Activated gamma-delta T cell (primary cell): Measurements from ENCODE around the gene LRP1.

Experiments used
- DNase-seq: peaks from one replicate; lab custom pipeline; 2025; lab: John Stamatoyannopoulos, UW
- total RNA-seq, 2 donors: gene quantifications; one replicate each; lab custom pipeline; 2026; lab: John Stamatoyannopoulos, UW

LRP1 gene
- total RNA-seq = 6.5 to 13.3 reads per million in 2 donors

- DNase-seq = peak; percentile 50
Measured at GRCh38 chr12:57127726-57128518, at the start of gene LRP1. TSS of gene LRP1 (plus strand) at chr12:57128483. CDS start at chr12:57128965, 482 bp downstream.

GRCh38 chr12:57078519-57079404 lies 49.5 kb upstream of the LRP1 start, which contains the start of gene NEMP1:
TSS of gene NEMP1 (minus strand) at chr12:57078791. CDS start at chr12:57078745, 46 bp downstream.
- peak; percentile 40 for DNase-seq

- no peak for DNase-seq
Measured at GRCh38 chr12:57079821-57080220, 48.5 kb upstream of the LRP1 start.

DNA sequence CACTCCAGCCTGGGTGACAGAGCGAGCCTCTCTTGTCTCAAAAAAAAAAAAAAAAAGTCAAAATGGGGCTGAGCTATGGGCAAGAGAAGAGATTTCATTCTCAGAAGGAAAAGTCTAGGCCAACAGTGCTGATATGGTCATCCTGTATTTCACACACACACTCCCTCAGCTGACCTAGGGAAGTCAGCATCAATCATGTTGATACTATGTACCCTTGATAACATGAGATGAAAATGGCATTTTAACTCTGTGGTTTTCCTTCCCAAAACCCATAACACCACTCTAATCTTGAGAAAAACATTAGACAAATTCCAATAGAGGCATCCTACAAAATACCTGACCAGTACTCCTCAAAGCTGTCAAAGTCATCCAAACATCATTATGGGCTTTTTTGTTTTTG lies 47.4 kb upstream of the LRP1 start:
- DNase-seq = no peak

- no peak for DNase-seq
Measured at GRCh38 chr12:57085999-57086492, 42.2 kb upstream of the LRP1 start.

DNA sequence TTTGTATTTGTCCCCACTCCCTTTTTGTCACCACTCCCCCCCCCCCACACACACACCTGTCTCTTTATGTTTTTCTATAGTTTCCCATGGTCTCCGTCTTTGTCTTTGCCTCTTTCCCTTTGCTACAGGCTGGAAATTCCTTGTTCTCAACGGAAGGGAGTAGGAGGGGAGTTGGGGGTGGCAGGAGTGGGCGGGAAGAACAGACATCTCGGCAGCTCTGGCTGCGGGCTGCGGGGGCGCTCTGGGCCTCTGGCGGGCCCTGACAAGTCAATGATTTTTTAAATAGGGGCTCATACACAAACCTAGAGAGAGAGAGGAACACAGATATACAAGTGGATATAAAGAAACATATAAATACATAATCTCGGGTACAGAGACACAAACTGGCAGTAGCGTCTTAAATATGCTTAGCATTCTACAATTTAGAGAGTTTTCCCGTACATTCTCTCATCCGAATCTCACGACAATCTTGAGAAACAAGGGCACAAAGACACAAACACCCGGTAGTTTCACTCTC lies 41.7 kb upstream of the LRP1 start:
- no peak for DNase-seq

DNA sequence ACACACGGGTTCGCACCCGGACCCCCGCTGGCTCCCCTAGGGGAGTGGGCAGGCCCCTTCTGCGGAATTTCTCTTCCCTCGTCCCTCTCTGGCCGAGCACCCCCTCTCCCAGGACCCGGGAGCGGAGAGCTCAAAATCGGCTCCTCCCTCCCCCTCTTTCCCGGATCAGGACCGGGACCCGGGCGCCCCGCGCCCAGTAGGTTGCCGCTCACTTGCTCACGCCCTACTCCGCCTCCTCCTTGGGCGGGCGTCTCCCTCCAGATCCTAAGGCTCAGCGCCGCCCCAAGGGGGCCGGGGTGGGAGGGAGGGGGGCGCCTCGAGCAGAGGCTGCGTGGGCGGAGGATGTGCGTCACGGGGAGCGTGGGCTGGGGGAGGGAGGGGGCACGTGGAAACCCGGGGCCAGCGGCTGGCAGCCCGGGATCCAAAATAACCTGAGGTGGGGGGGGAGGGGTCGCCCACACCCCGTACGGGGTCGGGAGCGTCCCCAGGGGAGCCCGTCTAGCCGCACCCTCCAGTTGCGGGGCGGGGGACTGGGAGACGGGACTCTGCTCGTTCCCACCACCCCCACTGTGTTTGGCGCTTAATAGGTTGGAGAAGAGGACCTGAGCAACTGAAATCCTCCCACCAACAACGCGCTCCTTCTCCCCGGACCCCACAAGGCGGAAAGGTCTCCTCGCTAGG lies 41.1 kb upstream of the LRP1 start:
- DNase-seq = peak; percentile 88

DNA sequence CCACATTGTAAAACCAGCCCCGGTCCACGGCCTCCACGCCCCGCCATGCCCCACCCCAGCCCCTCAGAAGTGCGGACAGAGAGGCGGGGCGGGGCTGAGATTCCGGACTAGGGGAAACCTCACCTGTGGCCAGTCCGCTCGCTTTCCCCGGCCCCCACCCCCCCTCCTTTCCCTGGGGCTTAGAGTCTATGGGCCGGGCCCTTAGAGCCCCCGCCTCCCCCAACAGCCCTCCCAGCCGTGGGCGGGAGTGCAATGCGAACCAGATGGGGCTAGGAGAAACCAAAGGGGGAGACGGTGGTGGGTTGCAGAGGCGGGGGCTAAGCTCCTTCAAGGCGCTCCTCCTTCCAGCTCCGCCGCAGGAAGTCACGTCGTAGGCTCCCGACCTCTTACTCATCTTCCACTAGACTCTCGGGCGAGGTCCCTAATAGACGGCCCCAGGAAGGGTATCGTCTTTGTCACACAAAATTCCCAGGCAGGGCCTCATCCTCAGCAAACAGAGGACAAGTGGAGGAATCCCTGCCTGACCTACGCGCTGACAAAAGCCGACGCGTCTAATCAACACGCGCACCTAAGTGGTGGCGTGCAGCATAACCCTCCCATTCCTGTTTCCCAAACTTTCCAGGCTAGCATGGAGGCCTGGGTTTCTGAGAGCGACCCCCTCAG lies 40.5 kb upstream of the LRP1 start:
- peak; percentile 44 for DNase-seq

DNA sequence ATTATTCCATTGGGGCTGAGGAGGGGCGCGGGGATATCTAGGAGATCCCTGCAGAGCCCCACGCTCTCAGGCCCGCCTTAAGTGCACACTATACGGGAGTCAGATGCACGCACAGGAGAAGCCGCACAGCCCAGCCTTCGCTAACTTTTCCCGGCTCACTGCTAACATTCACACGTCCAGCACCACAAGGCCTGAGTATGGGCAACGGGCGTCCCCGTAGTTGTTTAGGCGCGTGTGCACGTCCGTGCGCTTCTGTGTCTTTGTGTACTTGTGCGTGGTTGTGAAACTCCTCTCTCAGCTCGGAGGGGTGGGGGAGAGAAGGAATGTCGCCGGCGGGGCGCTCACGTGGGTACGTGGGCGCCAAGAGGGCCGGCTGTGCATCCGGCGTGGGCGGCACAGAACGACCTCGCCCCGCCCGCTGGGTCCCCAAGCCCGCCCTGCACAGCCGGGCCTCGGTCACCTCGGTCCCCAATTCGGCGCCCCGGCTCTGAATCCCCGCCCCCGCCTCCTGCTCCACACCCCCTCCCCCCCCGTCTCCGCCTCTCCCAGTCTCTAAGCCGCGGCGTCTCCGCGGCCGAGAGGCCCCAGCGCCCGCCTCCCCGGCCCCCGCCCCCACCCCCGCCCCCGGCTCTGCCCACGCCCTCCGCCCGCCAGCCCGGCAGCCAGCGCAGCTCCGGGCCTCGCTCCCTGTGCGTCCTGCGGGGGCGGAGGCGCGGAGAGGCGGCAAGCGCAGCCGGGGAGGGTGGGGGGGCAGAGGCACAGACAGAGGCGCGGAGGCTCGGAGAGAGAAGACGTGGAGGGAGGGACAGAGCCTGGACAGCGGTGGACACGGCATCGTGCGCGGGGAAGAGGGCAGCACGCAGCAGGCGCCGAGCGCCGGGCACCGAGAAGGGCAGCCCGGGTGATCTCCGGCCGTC lies 39.7 kb upstream of the LRP1 start, which contains the start of gene NAB2:
Gene NAB2 (plus strand): TSS at position 761 of the 917 bp plus-strand sequence. CDS start 158 bp downstream, outside the sequence.
- peak; percentile 89 for DNase-seq

DNA sequence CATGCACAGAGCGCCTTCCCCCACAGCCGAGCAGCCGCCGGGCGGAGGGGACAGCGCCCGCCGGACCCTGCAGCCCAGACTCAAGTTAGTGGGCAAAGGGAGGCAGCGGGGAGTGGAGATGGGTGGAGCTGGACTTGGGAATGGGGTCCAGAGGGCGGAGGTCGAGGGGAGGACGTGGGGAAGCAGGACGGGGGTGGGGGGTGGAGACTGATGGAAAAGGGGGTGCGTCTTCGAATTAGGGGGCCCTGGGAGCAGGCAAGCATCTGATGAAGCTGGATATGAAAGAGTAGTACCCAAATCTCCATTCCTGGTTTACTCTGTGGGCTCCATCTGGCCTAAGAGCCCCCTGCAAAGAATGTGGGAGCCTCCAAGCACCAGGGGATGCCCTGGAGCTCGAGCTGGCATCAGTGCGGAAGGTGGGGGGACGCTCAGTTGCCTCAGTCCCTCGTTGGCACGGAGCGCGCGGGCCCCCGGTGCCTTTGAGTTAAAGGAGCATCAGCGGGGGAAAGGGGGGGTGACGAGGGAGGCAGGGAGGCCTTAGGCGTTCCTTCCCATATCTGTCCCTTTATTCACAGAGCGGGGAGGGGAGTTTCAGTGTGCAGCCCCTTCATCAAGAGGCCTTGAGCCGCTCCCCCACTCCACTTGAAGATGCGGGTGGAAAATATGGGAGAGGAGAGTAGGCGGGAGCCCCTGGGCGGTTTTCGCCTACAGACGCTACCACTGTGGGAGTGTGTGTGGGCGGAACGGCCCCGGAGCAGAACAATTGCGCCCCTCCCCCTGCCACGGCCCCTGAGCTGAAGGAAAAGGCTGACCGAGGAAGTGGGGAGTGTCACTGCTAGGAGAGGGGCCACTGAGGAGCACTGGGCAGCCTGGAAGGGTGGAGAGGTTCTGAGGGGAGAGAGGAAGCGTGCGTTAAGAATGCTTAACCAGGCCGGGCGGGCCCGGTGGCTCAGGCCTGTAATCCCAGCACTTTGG lies 38.7 kb upstream of the LRP1 start:
- no peak for DNase-seq

DNA sequence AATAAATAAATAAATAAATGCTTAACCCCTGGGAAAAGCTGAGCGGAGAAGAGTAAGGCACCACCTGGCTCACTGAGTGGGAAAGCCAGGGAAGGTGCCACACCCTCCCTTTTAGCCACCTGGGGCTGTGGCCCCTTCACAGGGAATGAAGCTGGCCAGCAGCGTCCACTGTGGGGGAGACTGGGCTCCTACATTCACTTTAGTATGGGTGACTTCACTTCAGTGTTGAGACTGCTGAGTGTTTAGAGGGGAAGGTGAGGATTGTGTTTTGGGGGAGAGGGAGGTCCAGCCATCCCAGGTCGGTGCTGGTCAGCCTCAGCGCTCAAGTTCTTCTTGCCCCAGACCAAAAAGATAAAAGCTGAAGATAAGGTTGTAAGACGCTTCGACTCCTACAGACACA lies 37.8 kb upstream of the LRP1 start:
- no peak for DNase-seq

- no peak for DNase-seq
Measured at GRCh38 chr12:57090924-57091637, 37.2 kb upstream of the LRP1 start.

DNA sequence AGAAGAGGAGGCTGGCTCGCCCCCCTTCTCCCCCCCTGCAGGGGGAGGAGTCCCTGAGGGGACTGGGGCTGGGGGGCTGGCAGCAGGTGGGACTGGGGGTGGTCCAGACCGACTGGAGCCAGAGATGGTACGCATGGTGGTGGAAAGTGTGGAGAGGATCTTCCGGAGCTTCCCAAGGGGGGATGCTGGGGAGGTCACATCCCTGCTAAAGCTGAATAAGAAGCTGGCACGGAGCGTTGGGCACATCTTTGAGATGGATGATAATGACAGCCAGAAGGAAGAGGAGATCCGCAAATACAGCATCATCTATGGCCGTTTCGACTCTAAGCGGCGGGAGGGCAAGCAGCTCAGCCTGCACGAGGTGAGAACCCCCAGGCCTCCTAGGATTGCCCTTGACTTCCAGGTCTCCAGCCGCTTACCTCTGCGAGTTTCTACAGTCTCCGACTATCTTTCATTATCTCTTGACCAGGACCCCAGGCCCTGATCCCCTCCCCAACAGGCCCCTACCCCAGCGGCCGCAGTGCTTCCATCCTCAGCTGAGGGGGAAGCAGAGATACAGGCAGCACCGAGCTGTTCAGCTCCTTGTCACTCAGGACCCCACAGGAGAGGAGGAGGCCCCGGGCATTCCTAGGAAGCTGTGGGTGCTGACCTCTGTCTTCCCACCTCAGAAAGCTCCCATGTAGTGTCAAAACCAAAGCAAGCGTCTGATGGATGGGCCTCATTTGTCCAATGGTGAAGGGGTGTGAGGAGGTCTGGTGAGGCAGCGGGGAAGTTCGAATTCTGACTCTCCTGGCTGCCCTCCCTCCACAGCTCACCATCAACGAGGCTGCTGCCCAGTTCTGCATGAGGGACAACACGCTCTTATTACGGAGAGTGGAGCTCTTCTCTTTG lies 36.4 kb upstream of the LRP1 start:
- DNase-seq = no peak

GRCh38 chr12:57092529-57092862 lies 35.8 kb upstream of the LRP1 start:
- no peak for DNase-seq

GRCh38 chr12:57092876-57093414 lies 35.3 kb upstream of the LRP1 start:
- DNase-seq = no peak

- no peak for DNase-seq
Measured at GRCh38 chr12:57093415-57094207, 34.7 kb upstream of the LRP1 start.
